Tibial artery (tissue), 4 donors: ENCODE measurements around the gene ATP6V0E1.

Experiments
- DNase-seq, 2 donors: peaks; one replicate each; pipeline ENCODE4 v3.0.0-alpha.2; 2019
- H3K27ac ChIP-seq, 2 donors: fragments of 200-600 bp; sonication (generic) in 1 of 2; 1 replicate in 1 of 2; 2 replicates in 1 of 2; pipeline ENCODE4 v1.5.1; 2018 to 2019; ENCODE audit warnings: mild to moderate bottlenecking in 1 of 2
- H3K27me3 ChIP-seq, 2 donors: fragments of 200-600 bp; sonication (generic) in 1 of 2; one replicate each; pipeline versions ENCODE4 v1.5.1 to v1.6.0; 2016 to 2019
- H3K36me3 ChIP-seq, 3 donors: fragments of 200-600 bp; sonication (generic) in 2 of 3; one replicate each; pipeline ENCODE4 v1.5.1; 2016 to 2019; ENCODE audit warnings: mild to moderate bottlenecking in 2 of 3
- H3K4me1 ChIP-seq, 4 donors: fragments of 200-600 bp; sonication (generic) in 2 of 4; 1 replicate in 3 of 4; 2 replicates in 1 of 4; pipeline ENCODE4 v1.5.1; 2016 to 2019
- H3K4me3 ChIP-seq, 2 donors: fragments of 200-600 bp; sonication (generic) in 1 of 2; 1 replicate in 1 of 2; 2 replicates in 1 of 2; pipeline ENCODE4 v1.5.1; 2018 to 2019; ENCODE audit warnings: mild to moderate bottlenecking in 2 of 2
- H3K9me3 ChIP-seq, 3 donors: fragments of 200-600 bp; sonication (generic) in 1 of 3; one replicate each; pipeline ENCODE4 v1.5.1; 2016 to 2019
- intact Hi-C: fragments of 100-400 bp; cut with DNase I; formaldehyde crosslinking; loops from one replicate; pipeline ENCODE4 v1.15.0; 2023; ENCODE audit warnings: low total_unique reads
- TF ChIP-seq, protein P1 (sequence below), 2 experiments: fragments of 200-600 bp in 1 of 2; fragments of 450-650 bp in 1 of 2; IDR thresholded peaks; one replicate each; pipeline ENCODE4 v1.5.1; 2017 to 2019; ENCODE audit warnings: antibody characterized with exemption in 2 of 2, mild to moderate bottlenecking in 1 of 2, moderate library complexity in 1 of 2

Gene ATP6V0E1

GRCh38 chr5:172951371-172952033 is 32.1 kb upstream of the ATP6V0E1 start:
- peak overlapping the region; percentile 29 to 30 for H3K27ac ChIP-seq
- no peaks in the 10 kb centered on the region for H3K27me3 ChIP-seq
- intact Hi-C loops, result no loop called here
- TF ChIP-seq, protein P1, sequence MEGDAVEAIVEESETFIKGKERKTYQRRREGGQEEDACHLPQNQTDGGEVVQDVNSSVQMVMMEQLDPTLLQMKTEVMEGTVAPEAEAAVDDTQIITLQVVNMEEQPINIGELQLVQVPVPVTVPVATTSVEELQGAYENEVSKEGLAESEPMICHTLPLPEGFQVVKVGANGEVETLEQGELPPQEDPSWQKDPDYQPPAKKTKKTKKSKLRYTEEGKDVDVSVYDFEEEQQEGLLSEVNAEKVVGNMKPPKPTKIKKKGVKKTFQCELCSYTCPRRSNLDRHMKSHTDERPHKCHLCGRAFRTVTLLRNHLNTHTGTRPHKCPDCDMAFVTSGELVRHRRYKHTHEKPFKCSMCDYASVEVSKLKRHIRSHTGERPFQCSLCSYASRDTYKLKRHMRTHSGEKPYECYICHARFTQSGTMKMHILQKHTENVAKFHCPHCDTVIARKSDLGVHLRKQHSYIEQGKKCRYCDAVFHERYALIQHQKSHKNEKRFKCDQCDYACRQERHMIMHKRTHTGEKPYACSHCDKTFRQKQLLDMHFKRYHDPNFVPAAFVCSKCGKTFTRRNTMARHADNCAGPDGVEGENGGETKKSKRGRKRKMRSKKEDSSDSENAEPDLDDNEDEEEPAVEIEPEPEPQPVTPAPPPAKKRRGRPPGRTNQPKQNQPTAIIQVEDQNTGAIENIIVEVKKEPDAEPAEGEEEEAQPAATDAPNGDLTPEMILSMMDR (IDR thresholded peaks at IDR 0.05), result no peak
- H3K4me3 ChIP-seq, result no peak overlapping the region
- peaks cover 0 to 53% (median 19%) of the 10 kb centered on the region in 4 donors for H3K4me1 ChIP-seq
- peaks cover 7 to 44% (median 27%) of the 10 kb centered on the region in 3 donors for H3K36me3 ChIP-seq
- no peak for DNase-seq
- no peaks in the 10 kb centered on the region for H3K9me3 ChIP-seq

- intact Hi-C loops, result no loop called here
- TF ChIP-seq, protein P1 (IDR thresholded peaks at IDR 0.05), result no peak
- no peak for DNase-seq
- H3K27me3 ChIP-seq, result no peaks in the 10 kb centered on the region
- H3K36me3 ChIP-seq, result peaks cover under 1 to 39% (median 21%) of the 10 kb centered on the region in 3 donors
- H3K9me3 ChIP-seq, result no peaks in the 10 kb centered on the region
- H3K4me1 ChIP-seq, result peaks cover 0 to 58% (median 19%) of the 10 kb centered on the region in 4 donors
- no peak overlapping the region for H3K4me3 ChIP-seq
- H3K27ac ChIP-seq, result peak overlapping the region; percentile 30 to 89
Observed at GRCh38 chr5:172952034-172952511, 31.5 kb upstream of the ATP6V0E1 start.

DNA sequence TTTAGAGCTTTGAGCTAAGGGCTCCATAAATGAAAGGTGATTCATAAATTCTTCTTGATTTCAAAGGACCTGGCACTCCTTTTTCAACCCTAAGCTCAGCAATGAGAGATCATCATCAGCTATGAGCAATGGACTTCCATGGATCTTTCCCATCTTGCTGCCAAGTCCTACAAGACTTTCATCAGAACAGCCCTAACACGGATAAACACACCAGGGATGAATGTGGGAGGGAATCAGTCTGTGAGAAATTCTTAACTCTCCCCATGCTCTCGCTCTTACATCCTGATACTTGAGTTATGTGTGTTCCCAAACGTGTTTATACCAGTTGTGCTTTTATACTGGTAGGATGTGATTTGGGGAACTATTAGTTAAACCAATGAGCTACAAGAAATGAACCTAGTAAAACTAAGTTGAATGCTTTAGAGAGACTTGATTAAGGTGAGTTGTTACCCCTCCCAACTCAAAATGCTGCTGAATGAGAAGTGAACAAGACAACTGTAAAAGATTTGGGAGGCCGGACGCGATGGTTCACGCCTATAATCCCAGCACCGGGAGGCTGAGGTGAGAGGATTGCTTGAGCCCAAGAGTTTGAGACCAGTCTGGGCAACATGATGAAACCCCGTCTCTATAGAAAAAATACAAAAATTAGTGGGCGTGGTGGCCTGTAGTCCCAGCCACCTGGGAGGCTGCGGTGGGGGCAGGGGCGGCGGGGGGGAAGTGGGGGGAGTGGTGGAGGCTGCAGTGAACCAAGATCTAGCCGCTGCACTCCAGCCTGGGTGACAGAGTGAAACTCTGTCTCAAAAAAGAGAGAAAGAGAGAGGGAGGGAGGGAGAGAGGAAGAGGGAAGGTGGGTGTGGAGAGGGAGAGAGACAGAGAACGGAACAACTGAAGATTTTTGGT is 29.5 kb upstream of the ATP6V0E1 start:
- no peak overlapping the region for H3K4me3 ChIP-seq
- H3K9me3 ChIP-seq, result no peaks in the 10 kb centered on the region
- H3K27ac ChIP-seq, result peak overlapping the region; percentile 40 to 89
- H3K4me1 ChIP-seq, result peaks cover 0 to 73% (median 25%) of the 10 kb centered on the region in 4 donors
- no peaks in the 10 kb centered on the region for H3K27me3 ChIP-seq
- no peak for DNase-seq
- peaks cover 0 to 22% (median 20%) of the 10 kb centered on the region in 3 donors for H3K36me3 ChIP-seq
- TF ChIP-seq, protein P1 (IDR thresholded peaks at IDR 0.05), result no peak
- intact Hi-C loops, result no loop called here

GRCh38 chr5:172954751-172955159 is 28.8 kb upstream of the ATP6V0E1 start:
- Histone ChIP-seq H3K4me1 (peaks cover 0 to 76% (median 26%) of the 10 kb centered on the region in 4 donors), H3K27me3 (no peaks in the 10 kb centered on the region), H3K9me3 (no peaks in the 10 kb centered on the region), H3K27ac (peak overlapping the region; percentile 45 to 89), H3K36me3 (peaks cover 0 to 20% (median 17%) of the 10 kb centered on the region in 3 donors), H3K4me3 (no peak overlapping the region)
- intact Hi-C loops, result no loop called here
- TF ChIP-seq, protein P1 (IDR thresholded peaks at IDR 0.05), result no peak
- no peak for DNase-seq

- TF ChIP-seq, protein P1 (IDR thresholded peaks at IDR 0.05), result no peak
- intact Hi-C loops, result no loop called here
- H3K4me1 ChIP-seq, result peaks cover 0 to 87% (median 34%) of the 10 kb centered on the region in 4 donors
- no peaks in the 10 kb centered on the region for H3K9me3 ChIP-seq
- H3K27me3 ChIP-seq, result no peaks in the 10 kb centered on the region
- H3K36me3 ChIP-seq, result peaks cover 0 to 11% (median 8%) of the 10 kb centered on the region in 3 donors
- H3K4me3 ChIP-seq, result no peak overlapping the region
- no peak for DNase-seq
- peak overlapping the region; percentile 45 to 89 for H3K27ac ChIP-seq
Observed at GRCh38 chr5:172956228-172956627, 27.3 kb upstream of the ATP6V0E1 start.
